Fibroblast of pulmonary artery (primary cell): Measurements from ENCODE around the gene RGSL1.
A peak's percentile ranks its signal among the peaks of the same experiment; 100 is the strongest.

Experiments
- DNase-seq: peaks from one replicate; pipeline ENCODE4 v3.0.0-alpha.2; 2010; ENCODE audit warnings: low read depth
- H3K4me3 ChIP-seq: replicated peaks from 2 replicates; pipeline ENCODE4 v1.5.1; 2011; ENCODE audit warnings: low read depth, mild to moderate bottlenecking, control low read depth, low read length, moderate library complexity
- TF ChIP-seq, protein P1 (sequence below): IDR thresholded peaks from 2 replicates; pipeline ENCODE4 v1.5.1; 2011; ENCODE audit warnings: mild to moderate bottlenecking, control low read depth, low read length, inconsistent platforms; ENCODE audit errors: missing control alignments

Gene RGSL1

DNA sequence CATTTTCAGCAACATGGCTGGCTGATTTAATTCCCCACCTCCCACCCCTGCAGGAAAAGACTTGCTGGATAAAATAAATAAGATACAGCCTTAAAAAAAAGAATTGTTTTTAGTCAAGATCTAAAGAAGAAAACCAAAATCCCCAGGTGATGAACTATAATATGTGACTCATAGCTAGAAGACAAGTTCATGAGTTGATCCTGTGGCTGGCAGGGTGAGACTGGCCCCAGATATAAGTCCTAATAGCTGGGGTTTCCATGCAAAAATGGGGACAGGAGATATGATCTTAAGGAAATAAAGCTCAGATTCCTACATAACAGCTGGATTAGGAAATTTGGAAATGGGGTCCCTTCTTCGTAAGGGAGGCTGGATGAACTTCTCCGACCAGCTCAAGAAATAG lies 21.9 kb upstream of the RGSL1 start:
- H3K4me3 ChIP-seq: no peak overlapping the region
- no peak for DNase-seq
- TF ChIP-seq, protein P1, sequence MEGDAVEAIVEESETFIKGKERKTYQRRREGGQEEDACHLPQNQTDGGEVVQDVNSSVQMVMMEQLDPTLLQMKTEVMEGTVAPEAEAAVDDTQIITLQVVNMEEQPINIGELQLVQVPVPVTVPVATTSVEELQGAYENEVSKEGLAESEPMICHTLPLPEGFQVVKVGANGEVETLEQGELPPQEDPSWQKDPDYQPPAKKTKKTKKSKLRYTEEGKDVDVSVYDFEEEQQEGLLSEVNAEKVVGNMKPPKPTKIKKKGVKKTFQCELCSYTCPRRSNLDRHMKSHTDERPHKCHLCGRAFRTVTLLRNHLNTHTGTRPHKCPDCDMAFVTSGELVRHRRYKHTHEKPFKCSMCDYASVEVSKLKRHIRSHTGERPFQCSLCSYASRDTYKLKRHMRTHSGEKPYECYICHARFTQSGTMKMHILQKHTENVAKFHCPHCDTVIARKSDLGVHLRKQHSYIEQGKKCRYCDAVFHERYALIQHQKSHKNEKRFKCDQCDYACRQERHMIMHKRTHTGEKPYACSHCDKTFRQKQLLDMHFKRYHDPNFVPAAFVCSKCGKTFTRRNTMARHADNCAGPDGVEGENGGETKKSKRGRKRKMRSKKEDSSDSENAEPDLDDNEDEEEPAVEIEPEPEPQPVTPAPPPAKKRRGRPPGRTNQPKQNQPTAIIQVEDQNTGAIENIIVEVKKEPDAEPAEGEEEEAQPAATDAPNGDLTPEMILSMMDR: no peak

- TF ChIP-seq, protein P1: no peak
- no peak overlapping the region for H3K4me3 ChIP-seq
- DNase-seq: peak; percentile 25
Measured at GRCh38 chr1:182430263-182431068, 19.5 kb upstream of the RGSL1 start.

DNA sequence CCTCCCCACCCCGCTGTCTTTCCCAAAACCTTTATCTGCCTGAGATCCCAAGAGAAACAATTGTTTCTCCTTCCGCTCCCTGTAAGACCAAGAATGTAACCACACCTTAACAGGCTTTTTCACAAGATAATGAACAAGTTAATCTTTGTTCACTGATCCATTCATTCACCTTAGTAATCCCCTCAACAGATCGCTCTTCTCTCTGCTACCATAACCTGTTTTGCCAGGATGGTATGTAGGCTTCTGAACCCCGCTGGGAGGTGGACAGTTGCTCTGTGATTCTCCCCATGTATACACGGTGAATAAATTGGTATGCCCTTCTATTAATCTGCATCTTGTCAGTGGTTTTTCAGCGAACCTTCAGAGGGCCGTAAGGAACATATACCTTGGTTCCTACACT lies 18.7 kb upstream of the RGSL1 start:
- TF ChIP-seq, protein P1: no peak
- H3K4me3 ChIP-seq: no peak overlapping the region
- DNase-seq: no peak

DNA sequence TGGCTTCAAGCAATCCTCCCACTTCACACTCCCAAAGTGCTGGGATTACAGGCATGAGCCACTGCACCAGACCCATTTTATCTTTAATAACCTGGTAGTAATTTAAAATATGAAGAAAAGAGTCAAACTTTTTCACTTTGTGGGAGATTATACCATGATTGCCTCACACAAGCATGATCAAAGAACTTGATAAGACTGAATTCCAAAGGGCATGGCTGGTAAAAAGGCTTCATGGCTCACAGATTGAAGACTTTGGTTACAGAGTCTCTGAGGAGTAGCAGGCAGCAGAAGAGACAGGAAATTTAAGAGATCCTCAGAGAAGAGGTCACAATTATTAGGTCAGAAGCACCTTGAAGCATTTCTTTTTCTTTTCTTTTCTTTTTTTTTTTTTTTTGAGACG lies 16.4 kb upstream of the RGSL1 start:
- no peak for DNase-seq
- TF ChIP-seq, protein P1: no peak

DNA sequence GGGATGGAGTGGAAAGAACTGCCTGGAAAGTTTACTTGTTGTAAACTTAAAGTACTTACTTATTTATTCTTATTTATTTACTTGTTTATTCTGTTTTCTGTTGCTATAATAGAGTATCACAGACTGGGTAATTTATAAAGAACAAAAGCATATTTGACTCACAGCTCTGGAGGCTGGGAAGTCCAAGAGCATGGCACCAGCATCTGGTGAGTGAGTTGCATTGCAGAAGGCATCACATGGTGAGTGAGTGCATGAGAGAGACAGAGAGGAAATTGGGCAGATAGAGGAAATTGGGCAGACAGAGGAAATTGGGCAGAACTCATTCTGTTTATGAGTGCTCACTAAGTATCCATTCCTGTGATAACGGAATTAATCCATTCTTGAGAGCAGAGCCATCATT lies 11.6 kb upstream of the RGSL1 start:
- no peak overlapping the region for H3K4me3 ChIP-seq
- TF ChIP-seq, protein P1: no peak
- DNase-seq: no peak

More for the DNA sequence above, 16.4 kb upstream of the RGSL1 start:
- H3K4me3 ChIP-seq: no peak overlapping the region

- no peak overlapping the region for H3K4me3 ChIP-seq
- no peak for DNase-seq
- TF ChIP-seq, protein P1: no peak
Measured at GRCh38 chr1:182441719-182442118, 8.2 kb upstream of the RGSL1 start.

DNA sequence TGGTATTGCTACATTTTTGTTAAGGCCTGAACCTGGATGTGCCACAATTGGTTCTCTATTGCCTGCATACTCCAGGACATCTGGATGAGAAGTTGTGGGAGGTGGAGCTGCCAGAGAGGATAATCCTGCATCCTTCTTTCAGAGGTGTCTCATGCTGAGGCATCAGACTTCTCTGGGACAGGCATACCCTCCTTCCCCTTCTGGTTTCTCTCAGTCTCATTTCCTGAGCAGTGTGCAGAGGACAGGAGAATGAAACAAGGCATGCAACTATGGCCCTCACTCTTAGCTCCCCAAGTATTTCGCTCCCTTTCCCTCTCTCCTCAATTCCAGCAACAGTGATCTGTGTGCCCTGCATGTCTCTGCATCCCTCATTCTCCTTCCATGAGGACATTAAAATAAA lies 7.6 kb upstream of the RGSL1 start:
- no peak for DNase-seq
- TF ChIP-seq, protein P1: no peak
- no peak overlapping the region for H3K4me3 ChIP-seq
